Fibroblast of lung (primary cell): ENCODE measurements around the gene BAG1. TPM values are rescaled to one million over a fixed set of nuclear protein-coding genes. Genes with fewer than 3 reads are reported as not detected.

Experiments
- DNase-seq, 2 donors: peaks; one replicate each; pipeline versions ENCODE4 v3.0.0 to v3.0.0-alpha.2; 2010; ENCODE audit warnings: low read depth in 2 of 2
- H2AFZ ChIP-seq: 2 replicates; pipeline ENCODE4 v1.5.1; 2012; ENCODE audit warnings: low read length, control low read depth, inconsistent platforms
- H3K27ac ChIP-seq: 2 replicates; pipeline ENCODE4 v1.5.1; 2011; ENCODE audit warnings: low read length, control low read depth; ENCODE audit not compliant: insufficient read depth
- H3K27me3 ChIP-seq: 2 replicates; pipeline ENCODE4 v1.5.1; 2011; ENCODE audit warnings: mild to moderate bottlenecking, low read length; ENCODE audit not compliant: control insufficient read depth, insufficient read depth
- H3K36me3 ChIP-seq: 2 replicates; pipeline ENCODE4 v1.5.1; 2011; ENCODE audit warnings: low read length; ENCODE audit not compliant: control insufficient read depth, insufficient read depth
- H3K4me1 ChIP-seq: 2 replicates; pipeline ENCODE4 v1.5.1; 2011; ENCODE audit warnings: low read length; ENCODE audit not compliant: control insufficient read depth, insufficient read depth; ENCODE audit errors: extremely low read depth
- H3K4me2 ChIP-seq: 2 replicates; pipeline ENCODE4 v1.5.1; 2011; ENCODE audit warnings: low read length, control low read depth; ENCODE audit not compliant: insufficient read depth; ENCODE audit errors: extremely low read depth
- H3K4me3 ChIP-seq, 4 experiments: fragments of 200-600 bp in 1 of 4; sonication (generic) in 1 of 4; replicated peaks in 1 of 4; 2 replicates each; pipeline ENCODE4 v1.5.1; 2011 to 2016; ENCODE audit warnings: low read length in 4 of 4, low read depth in 3 of 4, mild to moderate bottlenecking in 3 of 4, control low read depth in 2 of 4, inconsistent platforms in 1 of 4, mixed read lengths in 1 of 4; ENCODE audit not compliant: insufficient read depth in 1 of 4; ENCODE audit errors: control extremely low read depth in 1 of 4
- H3K79me2 ChIP-seq: 2 replicates; pipeline ENCODE4 v1.5.1; 2012; ENCODE audit warnings: mild to moderate bottlenecking, low read length, inconsistent platforms; ENCODE audit not compliant: control insufficient read depth, insufficient read depth
- H3K9ac ChIP-seq: 2 replicates; pipeline ENCODE4 v1.5.1; 2011; ENCODE audit warnings: mild to moderate bottlenecking, low read length, control low read depth; ENCODE audit not compliant: insufficient read depth
- H3K9me3 ChIP-seq: 2 replicates; pipeline ENCODE4 v1.5.1; 2012; ENCODE audit warnings: low read depth, low read length; ENCODE audit not compliant: control insufficient read depth, insufficient read depth
- H4K20me1 ChIP-seq: 2 replicates; pipeline ENCODE4 v1.5.1; 2011; ENCODE audit warnings: low read length; ENCODE audit not compliant: control insufficient read depth, insufficient read depth; ENCODE audit errors: extremely low read depth
- CTCF ChIP-seq, 2 donors: IDR thresholded peaks in 1 of 2; conservative IDR thresholded peaks in 1 of 2; 1 replicate in 1 of 2; 2 replicates in 1 of 2; pipeline ENCODE4 v1.5.1; 2011 to 2012; ENCODE audit warnings: low read length in 2 of 2, control low read depth in 1 of 2, inconsistent platforms in 1 of 2, low read depth in 1 of 2, mild to moderate bottlenecking in 1 of 2
- EZH2 ChIP-seq: IDR thresholded peaks from 2 replicates; pipeline ENCODE4 v1.5.1; 2012; ENCODE audit warnings: low read length, control low read depth, mild to moderate bottlenecking; ENCODE audit errors: missing control alignments
- polyA plus RNA-seq, 2 donors: library from polyadenylated mRNA; depleted of rRNA in 1 of 2; stranded (reverse) in 1 of 2; unstranded in 1 of 2; fragments of >200 nt; gene quantifications; 2 replicates each; pipeline ENCODE4 v1.2.1, GENCODE V29; 2011 to 2012; ENCODE audit warnings: missing spikeins in 1 of 2
- total RNA-seq: library from RNA; depleted of rRNA; stranded (reverse); fragments of >200 nt; gene quantifications from 2 replicates; pipeline ENCODE4 v1.2.1, GENCODE V29; 2014

BAG1 gene
- total and polyA plus RNA-seq, 2 donors (not counting 1 experiment from before 2014, with no cell fraction given) = 19.2 to 30.4 TPM

GRCh38 chr9:33244137-33244784 is 20.2 kb downstream of the BAG1 start:
- Histone ChIP-seq H3K9ac (no peak overlapping the region), H4K20me1 (no peaks in the 10 kb centered on the region), H3K36me3 (no peaks in the 10 kb centered on the region), H3K27me3 (no peaks in the 10 kb centered on the region), H3K79me2 (no peaks in the 10 kb centered on the region), H3K27ac (no peak overlapping the region), H3K4me2 (no peak overlapping the region), H3K9me3 (no peaks in the 10 kb centered on the region), H3K4me1 (no peaks in the 10 kb centered on the region), H2AFZ (no peak overlapping the region), H3K4me3 (no peak overlapping the region)
- TF ChIP-seq CTCF (conservative IDR thresholded peaks at IDR 0.05 in 1 of 2, IDR thresholded peaks at IDR 0.05 in 1 of 2; ENCODE audit: low read depth in 1 of 2, low read length in 2 of 2) (no peak), EZH2 (no peak)
- no peak for DNase-seq

GRCh38 chr9:33242609-33243134 is 21.8 kb downstream of the BAG1 start:
- H3K9me3 ChIP-seq = no peaks in the 10 kb centered on the region
- H3K27ac ChIP-seq = no peak overlapping the region
- TF ChIP-seq EZH2 = no peak

GRCh38 chr9:33241298-33241697 is 23.2 kb downstream of the BAG1 start:
- Histone ChIP-seq H3K4me2 (no peak overlapping the region), H3K27ac (no peak overlapping the region), H3K4me1 (no peaks in the 10 kb centered on the region), H3K27me3 (no peaks in the 10 kb centered on the region), H2AFZ (no peak overlapping the region), H3K36me3 (no peaks in the 10 kb centered on the region), H3K9me3 (no peaks in the 10 kb centered on the region), H3K79me2 (no peaks in the 10 kb centered on the region), H3K9ac (no peak overlapping the region), H4K20me1 (no peaks in the 10 kb centered on the region), H3K4me3 (no peak overlapping the region)
- no peak for TF ChIP-seq EZH2
- no peak for TF ChIP-seq CTCF (conservative IDR thresholded peaks at IDR 0.05 in 1 of 2, IDR thresholded peaks at IDR 0.05 in 1 of 2; ENCODE audit: low read depth in 1 of 2, low read length in 2 of 2)
- DNase-seq = no peak

More at GRCh38 chr9:33242609-33243134, 21.8 kb downstream of the BAG1 start:
- no peaks in the 10 kb centered on the region for H4K20me1 ChIP-seq
- no peak overlapping the region for H3K9ac ChIP-seq
- H3K36me3 ChIP-seq = no peaks in the 10 kb centered on the region
- H2AFZ ChIP-seq = no peak overlapping the region
- H3K4me2 ChIP-seq = no peak overlapping the region
- no peaks in the 10 kb centered on the region for H3K4me1 ChIP-seq
- no peak overlapping the region for H3K4me3 ChIP-seq
- no peaks in the 10 kb centered on the region for H3K79me2 ChIP-seq
- DNase-seq = no peak
- no peaks in the 10 kb centered on the region for H3K27me3 ChIP-seq
